ENCODE results near the gene TBX22. TPM values are rescaled to one million over a fixed set of nuclear protein-coding genes. Genes with fewer than 3 reads are reported as not detected.
"Not testable (repeated sequence)": the region's sequence is repeated elsewhere in the genome, so short reads cannot be mapped to it uniquely, and the experiment has no call there.

The TBX22 gene, protein sequence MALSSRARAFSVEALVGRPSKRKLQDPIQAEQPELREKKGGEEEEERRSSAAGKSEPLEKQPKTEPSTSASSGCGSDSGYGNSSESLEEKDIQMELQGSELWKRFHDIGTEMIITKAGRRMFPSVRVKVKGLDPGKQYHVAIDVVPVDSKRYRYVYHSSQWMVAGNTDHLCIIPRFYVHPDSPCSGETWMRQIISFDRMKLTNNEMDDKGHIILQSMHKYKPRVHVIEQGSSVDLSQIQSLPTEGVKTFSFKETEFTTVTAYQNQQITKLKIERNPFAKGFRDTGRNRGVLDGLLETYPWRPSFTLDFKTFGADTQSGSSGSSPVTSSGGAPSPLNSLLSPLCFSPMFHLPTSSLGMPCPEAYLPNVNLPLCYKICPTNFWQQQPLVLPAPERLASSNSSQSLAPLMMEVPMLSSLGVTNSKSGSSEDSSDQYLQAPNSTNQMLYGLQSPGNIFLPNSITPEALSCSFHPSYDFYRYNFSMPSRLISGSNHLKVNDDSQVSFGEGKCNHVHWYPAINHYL
- total RNA-seq = not detected

DNA sequence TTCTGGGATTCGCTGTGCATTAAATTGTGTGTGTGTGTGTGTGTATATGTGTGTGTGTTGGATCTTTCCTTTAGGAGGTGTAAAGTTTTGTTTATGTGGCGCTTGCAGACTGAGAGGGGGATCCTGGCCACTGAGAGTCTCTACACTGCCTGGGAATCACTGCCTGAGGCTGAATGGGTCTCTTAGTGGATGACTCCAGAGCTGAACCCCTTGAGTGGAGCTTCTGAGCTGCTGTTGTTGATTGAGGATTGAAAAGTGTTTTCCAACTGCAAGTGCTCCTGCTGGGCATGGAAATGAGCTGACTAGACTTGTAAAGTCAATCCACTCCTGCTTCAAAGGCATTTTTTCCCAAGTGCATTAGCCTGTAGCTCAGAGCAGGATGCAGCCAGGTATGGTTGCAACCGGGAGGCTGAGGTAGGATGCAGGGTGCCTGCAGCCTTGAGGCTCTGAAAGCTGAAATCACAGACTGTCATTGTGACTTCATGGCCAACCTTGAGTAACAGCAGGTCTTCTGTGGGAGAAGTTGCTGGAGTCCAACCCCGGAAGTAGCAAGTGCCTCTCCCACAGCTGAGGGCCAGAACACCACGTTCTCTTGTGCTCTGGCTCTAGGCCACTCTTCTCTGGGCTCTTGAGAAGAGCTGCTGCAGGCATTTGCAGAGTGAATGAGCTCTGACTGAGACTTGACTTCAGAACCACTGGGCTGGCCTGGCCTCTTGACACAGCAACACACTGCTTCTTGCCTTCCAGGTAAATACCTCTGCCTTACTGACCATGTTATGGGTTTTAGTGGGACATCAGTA, at the start of gene TBX22:
TSS of gene TBX22 (plus strand) at position 613 of the 800 bp plus-strand sequence. CDS start 7,517 bp downstream, outside the sequence.
- no peak for DNase-seq
- H3K4me3 Mint-ChIP-seq = no peak within 1 kb of the TSS
- H3K27ac Mint-ChIP-seq = no peak within 1 kb of the TSS
- no peaks in the 10 kb centered on the region for H3K9me3 Mint-ChIP-seq
- ATAC-seq (replicated peaks in 1 of 2) = no peak
- H3K27me3 Mint-ChIP-seq (ENCODE audit: low read depth) = peaks cover 58% of the 10 kb centered on the region
- no peaks in the 10 kb centered on the region for H3K36me3 Mint-ChIP-seq (ENCODE audit: insufficient read depth in 2 of 2)
- H3K4me1 Mint-ChIP-seq (ENCODE audit: low read depth) = peaks cover 5% of the 10 kb centered on the region

DNA sequence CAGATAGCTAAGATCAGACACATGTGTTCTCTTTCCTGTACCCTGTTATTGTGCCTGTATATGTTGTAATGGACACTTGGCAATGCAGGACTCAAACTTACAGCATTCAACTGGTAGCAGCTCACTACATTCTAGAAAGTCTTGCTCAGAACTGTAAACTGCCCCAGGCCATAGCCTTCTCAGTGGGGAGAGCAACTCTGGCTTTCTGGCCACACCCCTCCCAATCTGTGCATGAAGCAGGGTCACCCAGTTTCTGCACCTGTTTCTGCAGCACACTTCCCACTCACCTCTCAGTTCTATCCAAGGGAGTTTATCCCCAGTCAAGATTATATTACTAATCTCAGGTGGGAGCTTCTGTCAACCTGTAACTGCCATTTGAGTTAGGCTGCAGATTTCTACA, 38.9 kb upstream of the TBX22 start:
- ATAC-seq (replicated peaks in 1 of 2) (no peak), DNase-seq (no peak)
- Mint-ChIP-seq H3K4me1 (ENCODE audit: low read depth) (no peaks in the 10 kb centered on the region), H3K27me3 (ENCODE audit: low read depth) (peaks cover 10% of the 10 kb centered on the region), H3K36me3 (ENCODE audit: insufficient read depth in 2 of 2) (peaks cover 2% of the 10 kb centered on the region in 2 donors), H3K27ac (no peak overlapping the region), H3K9me3 (peaks cover 4 to 5% of the 10 kb centered on the region in 2 donors), H3K4me3 (no peak overlapping the region)

DNA sequence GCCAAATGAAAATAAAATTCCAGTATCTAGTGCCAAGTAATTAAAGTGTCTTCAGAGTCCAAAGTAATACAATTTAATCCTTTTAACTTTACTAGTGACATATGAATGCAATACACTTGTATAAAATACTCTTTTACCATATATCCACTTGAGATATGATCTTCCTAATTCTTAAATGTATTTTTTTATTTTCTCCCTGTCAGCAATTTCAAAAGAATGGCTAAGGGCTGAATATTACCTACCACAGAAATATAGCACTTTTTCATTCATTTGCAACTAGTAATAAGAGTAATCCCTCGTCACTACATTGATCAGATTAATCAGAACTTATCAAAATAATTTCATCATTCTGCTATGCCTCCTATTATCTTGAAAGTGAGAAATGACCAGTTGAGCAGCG, 10.1 kb upstream of the TBX22 start:
- Mint-ChIP-seq H3K4me3 (no peak overlapping the region), H3K4me1 (ENCODE audit: low read depth) (no peaks in the 10 kb centered on the region), H3K36me3 (ENCODE audit: insufficient read depth in 2 of 2) (no peaks in the 10 kb centered on the region), H3K27ac (no peak overlapping the region), H3K9me3 (peaks cover 0 to 2% of the 10 kb centered on the region in 2 donors), H3K27me3 (ENCODE audit: low read depth) (peaks cover under 1% of the 10 kb centered on the region)
- ATAC-seq (replicated peaks in 1 of 2) = no peak
- no peak for DNase-seq

DNA sequence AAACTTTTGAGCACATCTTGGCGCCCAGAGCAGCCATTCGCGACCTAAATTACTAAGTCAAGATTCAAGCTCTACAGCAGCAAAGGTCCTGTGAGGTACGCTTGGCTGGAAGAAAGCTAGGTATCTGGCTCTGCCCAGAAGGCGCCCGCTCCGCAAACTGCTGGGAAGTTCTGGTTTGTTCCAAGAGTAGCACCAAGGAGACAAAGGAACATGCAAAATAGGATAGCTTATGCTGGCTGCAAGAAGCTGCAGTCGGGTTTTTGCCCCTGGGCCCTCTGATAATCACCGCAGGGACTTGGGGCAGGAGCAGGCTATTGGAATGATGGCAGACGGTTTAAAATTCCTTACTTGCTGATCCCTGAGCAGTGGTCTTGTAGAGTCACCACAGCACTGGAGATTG, 3.0 kb upstream of the TBX22 start:
- Mint-ChIP-seq H3K4me3 (no peak overlapping the region), H3K9me3 (no peaks in the 10 kb centered on the region), H3K27me3 (ENCODE audit: low read depth) (peaks cover 54% of the 10 kb centered on the region), H3K36me3 (ENCODE audit: insufficient read depth in 2 of 2) (no peaks in the 10 kb centered on the region), H3K4me1 (ENCODE audit: low read depth) (peaks cover 5% of the 10 kb centered on the region), H3K27ac (no peak overlapping the region)
- no peak for ATAC-seq (replicated peaks in 1 of 2)
- no peak for DNase-seq

DNA sequence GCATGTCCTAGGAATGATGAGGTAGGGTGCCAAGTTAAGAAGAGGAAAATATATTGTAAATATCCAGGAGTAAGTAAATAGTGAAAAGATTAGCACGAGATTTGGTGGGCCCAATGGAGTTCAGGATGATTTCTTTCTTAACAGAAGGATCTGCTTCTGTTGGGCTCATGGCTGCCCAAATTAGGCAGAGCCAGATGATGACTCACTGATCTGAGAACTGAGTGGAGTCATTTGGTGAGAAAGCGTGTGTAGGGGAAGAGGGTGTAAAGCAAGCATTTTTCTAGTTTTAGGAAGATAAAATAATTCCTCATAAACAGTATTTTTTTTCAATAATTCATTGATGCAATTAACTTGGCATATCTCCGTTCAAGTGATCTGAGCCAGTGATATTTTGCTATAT, 1.6 kb downstream of the TBX22 start:
- ATAC-seq (replicated peaks in 1 of 2) (no peak), DNase-seq (no peak)
- H3K27me3 Mint-ChIP-seq (ENCODE audit: low read depth) = peaks cover 50% of the 10 kb centered on the region
- no peak overlapping the region for H3K27ac Mint-ChIP-seq
- peaks cover 5% of the 10 kb centered on the region for H3K4me1 Mint-ChIP-seq (ENCODE audit: low read depth)
- no peaks in the 10 kb centered on the region for H3K36me3 Mint-ChIP-seq (ENCODE audit: insufficient read depth in 2 of 2)
- no peak overlapping the region for H3K4me3 Mint-ChIP-seq
- no peaks in the 10 kb centered on the region for H3K9me3 Mint-ChIP-seq

DNA sequence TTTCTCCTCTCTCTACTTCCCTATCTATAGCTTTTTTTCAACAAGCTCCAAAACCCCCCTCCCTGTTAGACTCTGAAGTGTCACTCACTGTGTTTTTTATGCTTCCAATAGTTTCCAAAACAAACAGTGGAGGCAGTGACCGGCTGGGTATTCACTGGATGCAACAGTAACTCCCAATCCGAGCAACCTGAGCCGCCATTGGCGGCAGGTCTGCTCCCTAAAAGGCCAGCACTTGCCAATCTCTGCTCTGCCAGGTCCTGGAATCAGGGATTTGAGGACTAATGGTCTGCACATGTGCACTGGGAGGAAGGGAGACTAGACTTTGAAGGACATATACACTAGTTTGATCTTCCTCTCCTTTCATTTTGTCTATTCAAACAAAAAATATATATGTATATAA, 7.1 kb downstream of the TBX22 start:
- Mint-ChIP-seq H3K27ac (no peak overlapping the region), H3K4me3 (no peak overlapping the region)

DNA sequence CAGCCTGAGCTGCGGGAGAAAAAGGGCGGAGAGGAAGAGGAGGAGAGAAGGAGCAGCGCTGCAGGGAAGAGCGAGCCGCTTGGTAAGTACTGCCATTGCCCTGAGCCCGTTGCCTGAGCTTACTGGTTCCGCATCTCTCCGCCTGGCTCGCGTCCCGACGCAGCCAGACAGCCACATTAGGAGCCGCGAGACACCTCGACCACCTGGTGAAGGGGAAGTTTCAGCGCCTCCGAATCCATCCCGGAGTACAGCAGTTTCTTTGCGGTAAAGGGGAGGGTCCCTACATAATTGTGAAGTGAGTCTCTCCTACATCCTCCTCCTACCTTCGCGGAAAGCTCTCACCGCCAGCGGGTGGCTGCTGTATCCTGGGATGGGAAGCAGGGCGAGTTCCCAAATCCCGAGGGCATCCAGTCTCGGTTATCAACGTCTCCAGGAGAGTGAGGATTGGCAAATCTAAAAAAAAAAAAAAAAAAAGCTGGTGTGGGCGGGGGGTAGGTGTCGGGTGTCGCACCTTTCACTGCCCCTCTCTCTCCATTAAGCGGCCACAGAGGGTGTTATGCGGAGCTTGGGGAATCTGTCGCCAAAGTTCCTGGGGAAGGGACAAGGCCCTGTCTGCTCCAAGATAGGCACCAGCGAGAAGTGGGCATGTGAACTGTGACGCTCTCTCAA, 7.9 kb downstream of the TBX22 start:
- Mint-ChIP-seq H3K4me1 (ENCODE audit: low read depth) (no peaks in the 10 kb centered on the region), H3K36me3 (ENCODE audit: insufficient read depth in 2 of 2) (no peaks in the 10 kb centered on the region)
- ATAC-seq (replicated peaks in 1 of 2) = no peak

More for the DNA sequence above, 7.1 kb downstream of the TBX22 start:
- Mint-ChIP-seq H3K4me1 (ENCODE audit: low read depth) (no peaks in the 10 kb centered on the region), H3K9me3 (no peaks in the 10 kb centered on the region), H3K27me3 (ENCODE audit: low read depth) (peaks cover 28% of the 10 kb centered on the region), H3K36me3 (ENCODE audit: insufficient read depth in 2 of 2) (no peaks in the 10 kb centered on the region)
- no peak for DNase-seq
- ATAC-seq (replicated peaks in 1 of 2) = no peak

DNA sequence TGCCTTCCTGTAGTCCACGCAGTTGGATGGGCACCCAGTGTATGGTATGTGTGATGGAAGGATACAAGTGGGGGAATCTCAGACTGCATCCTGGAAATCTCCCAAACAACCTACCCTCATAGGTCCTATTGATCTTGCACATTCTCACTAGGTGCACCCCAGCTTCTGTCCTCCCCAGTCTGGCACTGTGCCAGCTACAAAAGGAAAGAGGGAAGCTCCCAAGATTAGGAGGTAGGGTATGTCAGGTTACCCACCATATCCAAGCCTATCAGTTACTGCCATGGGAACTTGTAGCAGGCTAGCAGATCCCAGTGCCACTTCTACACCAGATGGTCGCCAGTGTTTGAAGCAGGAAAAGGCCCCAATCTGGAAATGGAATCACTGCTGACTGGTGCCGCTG, 11.6 kb downstream of the TBX22 start:
- no peaks in the 10 kb centered on the region for H3K4me1 Mint-ChIP-seq (ENCODE audit: low read depth)
- H3K9me3 Mint-ChIP-seq = no peaks in the 10 kb centered on the region
- H3K27ac Mint-ChIP-seq = no peak overlapping the region
- DNase-seq (no peak), ATAC-seq (replicated peaks in 1 of 2) (no peak)
- no peak overlapping the region for H3K4me3 Mint-ChIP-seq
- H3K27me3 Mint-ChIP-seq (ENCODE audit: low read depth) = peaks cover 26% of the 10 kb centered on the region
- H3K36me3 Mint-ChIP-seq (ENCODE audit: insufficient read depth in 2 of 2) = no peaks in the 10 kb centered on the region

More for the DNA sequence above, 7.9 kb downstream of the TBX22 start:
- no peaks in the 10 kb centered on the region for H3K9me3 Mint-ChIP-seq
- peaks cover 26% of the 10 kb centered on the region for H3K27me3 Mint-ChIP-seq (ENCODE audit: low read depth)
- no peak overlapping the region for H3K4me3 Mint-ChIP-seq
- no peak for DNase-seq
- no peak overlapping the region for H3K27ac Mint-ChIP-seq

DNA sequence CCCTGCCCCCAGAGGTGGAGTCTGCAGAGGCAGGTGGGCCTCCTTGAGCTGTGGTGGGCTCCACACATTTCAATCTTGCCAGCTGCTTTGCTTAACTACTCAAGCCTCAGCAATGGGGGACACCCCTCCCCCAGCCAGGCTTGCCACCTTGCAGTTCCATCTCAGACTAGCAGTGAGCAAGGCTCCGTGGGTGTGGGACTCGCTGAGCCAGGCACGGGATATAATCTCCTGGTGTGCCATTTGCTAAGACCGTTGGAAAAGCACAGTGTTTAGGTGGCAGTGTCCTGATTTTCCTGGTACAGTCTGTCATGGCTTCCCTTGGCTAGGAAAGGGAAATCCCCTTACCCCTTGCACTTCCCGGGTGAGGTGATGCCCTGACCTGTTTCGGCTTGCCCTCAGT, 51.6 kb downstream of the TBX22 start:
- H3K4me1 Mint-ChIP-seq (ENCODE audit: low read depth); DNase-seq; H3K27ac Mint-ChIP-seq; H3K27me3 Mint-ChIP-seq (ENCODE audit: low read depth); H3K4me3 Mint-ChIP-seq; H3K36me3 Mint-ChIP-seq (ENCODE audit: insufficient read depth in 2 of 2); ATAC-seq (replicated peaks in 1 of 2): not testable (repeated sequence)
- H3K9me3 Mint-ChIP-seq = peaks cover 8 to 24% of the 10 kb centered on the region in 2 donors

DNA sequence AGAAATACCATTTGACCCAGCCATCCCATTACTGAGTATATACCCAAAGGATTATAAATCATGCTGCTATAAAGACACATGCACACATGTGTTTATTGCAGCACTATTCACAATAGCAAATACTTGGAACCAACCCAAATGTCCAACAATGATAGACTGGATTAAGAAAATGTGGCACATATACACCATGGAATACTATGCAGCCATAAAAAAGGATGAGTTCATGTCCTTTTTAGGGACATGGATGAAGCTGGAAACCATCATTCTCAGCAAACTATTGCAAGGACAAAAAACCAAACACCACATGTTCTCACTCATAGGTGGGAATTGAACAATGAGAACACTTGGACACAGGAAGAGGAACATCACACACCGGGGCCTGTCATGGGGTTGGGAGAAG, 61.1 kb downstream of the TBX22 start:
- not testable (repeated sequence) for H3K36me3 Mint-ChIP-seq (ENCODE audit: insufficient read depth in 2 of 2); DNase-seq; H3K27ac Mint-ChIP-seq; ATAC-seq (replicated peaks in 1 of 2); H3K4me1 Mint-ChIP-seq (ENCODE audit: low read depth); H3K9me3 Mint-ChIP-seq; H3K4me3 Mint-ChIP-seq
- peaks cover 18% of the 10 kb centered on the region for H3K27me3 Mint-ChIP-seq (ENCODE audit: low read depth)
